Stromal cell of bone marrow (primary cell): Measurements from ENCODE around the gene SPTLC2.
A peak's percentile ranks its signal among the peaks of the same experiment; 100 is the strongest.

Experiments
- DNase-seq: peaks from one replicate; pipeline ENCODE4 v3.0.0-alpha.2; 2012; ENCODE audit warnings: low read depth

The SPTLC2 gene

GRCh38 chr14:77503138-77503537 lies 113.3 kb downstream of the SPTLC2 start:
- no peak for DNase-seq

GRCh38 chr14:77502109-77502782 lies 114.2 kb downstream of the SPTLC2 start:
- DNase-seq, result no peak

- no peak for DNase-seq
These were observed 117.4 kb downstream of the SPTLC2 start for GRCh38 chr14:77498984-77499527.

GRCh38 chr14:77498120-77498979 lies 118.1 kb downstream of the SPTLC2 start, which contains the start of gene ISM2:
Gene ISM2, minus strand, starts transcription at chr14:77498816. Its CDS starts 23 bp downstream, at chr14:77498793.
- DNase-seq, result no peak

GRCh38 chr14:77495334-77495733 lies 121.1 kb downstream of the SPTLC2 start:
- DNase-seq, result no peak

GRCh38 chr14:77491056-77491455 lies 125.4 kb downstream of the SPTLC2 start:
- DNase-seq, result no peak

- DNase-seq, result no peak
These were observed 126.0 kb downstream of the SPTLC2 start for GRCh38 chr14:77490347-77490986.

- no peak for DNase-seq
These were observed 127.4 kb downstream of the SPTLC2 start for GRCh38 chr14:77489041-77489440.

GRCh38 chr14:77488558-77488957 lies 127.9 kb downstream of the SPTLC2 start:
- DNase-seq, result no peak

- peak; percentile 61 for DNase-seq
These were observed 130.3 kb downstream of the SPTLC2 start for GRCh38 chr14:77485901-77486678.

- no peak for DNase-seq
These were observed 131.2 kb downstream of the SPTLC2 start for GRCh38 chr14:77485256-77485655.

GRCh38 chr14:77482422-77482821 lies 134.0 kb downstream of the SPTLC2 start:
- DNase-seq, result no peak

- DNase-seq, result no peak
These were observed 137.6 kb downstream of the SPTLC2 start for GRCh38 chr14:77478796-77479195.

GRCh38 chr14:77478029-77478428 lies 138.4 kb downstream of the SPTLC2 start:
- DNase-seq, result no peak

GRCh38 chr14:77475432-77476115 lies 140.9 kb downstream of the SPTLC2 start:
- no peak for DNase-seq

GRCh38 chr14:77474479-77475177 lies 141.8 kb downstream of the SPTLC2 start:
- no peak for DNase-seq

- DNase-seq, result no peak
These were observed 142.5 kb downstream of the SPTLC2 start for GRCh38 chr14:77473921-77474320.

- DNase-seq, result no peak
These were observed 146.1 kb downstream of the SPTLC2 start for GRCh38 chr14:77470224-77470870.

- no peak for DNase-seq
These were observed 146.9 kb downstream of the SPTLC2 start for GRCh38 chr14:77469539-77469938.

- DNase-seq, result no peak
These were observed 147.4 kb downstream of the SPTLC2 start for GRCh38 chr14:77469067-77469505.
